Stimulated activated CD4-positive, alpha-beta T cell treated with anti-CD3 and anti-CD28 coated beads, Interleukin-12 subunit alpha, Interleukin-12 subunit beta, amount 100 ng/mL, for 48 hours (primary cell): ENCODE measurements around the gene FGF1.

Source experiments
- DNase-seq, 3 donors: peaks; one replicate each; pipeline ENCODE4 v3.0.0-alpha.2; 2020; ENCODE audit warnings: low read depth in 2 of 3, low spot score in 1 of 3

Gene FGF1

GRCh38 chr5:142685418-142686209 is at the start of gene FGF1:
Gene FGF1 (minus strand): TSS chr5:142686090. CDS start chr5:142614127, 71,963 bp downstream.
- no peak for DNase-seq

DNA sequence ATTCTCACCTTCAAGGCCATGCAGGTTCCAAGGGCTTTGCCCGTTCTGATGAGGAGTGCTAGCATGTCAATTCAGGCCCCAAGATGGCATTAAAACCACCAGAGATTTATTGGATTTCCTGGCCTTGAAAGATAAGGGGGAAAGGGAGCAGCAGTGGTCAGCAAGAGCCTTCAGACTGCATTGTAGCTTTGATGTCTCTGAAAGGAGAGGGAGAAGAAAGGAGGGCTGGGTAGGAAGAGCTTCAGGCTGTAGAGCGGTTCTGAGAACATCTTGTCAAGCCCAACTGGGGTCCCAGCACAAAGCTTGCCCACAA is 41.8 kb upstream of the FGF1 start:
- no peak for DNase-seq

GRCh38 chr5:142726188-142726731 is 40.4 kb upstream of the FGF1 start:
- DNase-seq = no peak

DNA sequence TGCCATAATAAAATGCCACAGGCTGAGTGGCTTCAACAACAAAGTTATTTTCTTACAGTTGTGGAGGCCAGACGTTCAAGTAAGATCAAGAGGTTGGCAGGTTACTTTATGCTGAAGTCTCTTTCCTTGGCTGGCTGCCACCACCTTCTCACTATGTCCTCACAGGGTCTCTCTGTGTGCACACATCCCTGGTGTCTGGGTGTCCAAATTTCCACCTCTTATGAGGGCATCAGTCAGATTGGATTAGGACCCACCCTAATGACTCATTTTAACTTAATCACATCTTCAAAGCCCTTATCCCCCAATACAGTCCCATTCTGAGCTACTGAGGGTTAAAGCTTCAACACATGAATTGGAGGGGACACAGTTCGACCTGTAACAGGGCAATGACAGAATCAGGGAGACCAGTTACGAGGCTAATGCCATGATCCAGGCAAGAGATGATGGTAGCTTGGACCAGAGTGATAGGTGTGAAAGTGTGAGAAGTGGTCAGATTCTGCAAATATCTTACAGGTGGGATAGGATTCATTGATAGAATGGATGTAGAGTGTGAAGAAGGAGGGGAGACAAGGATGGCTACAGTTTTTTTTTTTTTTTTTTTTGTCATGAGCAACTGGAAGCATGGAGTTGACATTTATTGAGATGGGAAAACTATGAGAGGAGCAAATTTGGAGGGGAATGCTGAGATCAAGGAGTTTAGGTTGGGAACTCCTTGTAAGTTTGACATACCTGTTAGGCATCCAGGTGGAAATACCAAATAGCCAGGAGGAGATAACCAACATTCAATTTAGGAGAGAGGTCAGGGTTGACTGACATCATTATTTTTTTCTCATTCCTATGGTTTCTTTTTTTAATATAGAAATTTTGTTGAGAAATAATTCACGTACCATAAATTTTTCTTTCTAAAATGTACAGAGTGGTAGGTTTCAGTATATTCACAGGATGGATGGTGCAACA is 39.6 kb upstream of the FGF1 start:
- DNase-seq = no peak

- no peak for DNase-seq
Measured at GRCh38 chr5:142724821-142725220, 38.9 kb upstream of the FGF1 start.

DNA sequence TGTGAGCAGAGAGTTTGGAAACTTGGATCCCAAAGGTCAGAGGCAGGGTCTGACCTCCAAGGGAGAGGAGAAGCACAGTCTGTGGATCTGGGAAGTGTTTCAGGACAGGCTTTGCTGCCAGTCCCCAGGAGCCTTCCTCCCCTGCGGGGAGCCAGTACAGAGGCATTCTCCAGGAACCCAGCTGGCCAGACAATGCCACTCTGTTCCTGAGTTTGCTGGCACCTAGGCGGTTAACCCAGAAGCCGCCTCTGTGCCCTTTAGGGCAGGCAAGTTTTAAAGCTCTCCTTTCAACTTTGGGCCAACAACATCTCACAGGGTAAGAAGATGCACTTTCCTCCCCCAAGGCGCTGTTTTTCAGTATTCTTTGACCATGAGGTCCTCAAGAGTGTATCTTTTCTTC is 37.0 kb upstream of the FGF1 start:
- DNase-seq = no peak

- no peak for DNase-seq
Measured at GRCh38 chr5:142722146-142722545, 36.3 kb upstream of the FGF1 start.

DNA sequence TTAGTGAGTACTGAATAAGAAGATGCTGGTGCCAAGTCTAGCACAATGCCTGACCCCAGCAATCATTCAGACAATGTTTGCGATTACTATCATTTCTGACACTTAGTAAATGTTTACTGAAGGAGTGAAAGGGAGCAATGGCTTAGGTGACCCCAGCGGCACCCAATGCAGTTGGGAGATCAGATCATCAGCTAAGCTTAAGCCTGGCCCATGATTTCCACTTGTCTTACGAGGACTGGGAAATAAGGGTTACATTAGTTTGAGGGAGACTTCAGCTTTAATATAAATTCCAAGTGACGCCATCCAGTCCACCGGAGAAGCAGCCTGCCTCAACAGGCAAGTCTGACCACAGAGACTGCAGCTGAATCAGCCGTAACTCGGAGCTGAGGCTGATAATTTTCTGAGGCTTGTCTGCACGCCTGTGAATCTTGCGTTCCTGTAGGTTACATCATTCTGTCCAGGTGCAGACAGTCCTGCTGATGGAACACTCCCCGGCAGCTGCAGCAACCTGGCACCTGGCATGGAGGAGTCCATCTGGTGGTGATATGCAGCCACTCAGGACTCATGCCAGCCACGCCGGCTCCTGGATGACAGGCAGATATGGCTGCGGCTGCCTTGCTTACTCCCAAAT is 34.9 kb upstream of the FGF1 start:
- DNase-seq = no peak

- no peak for DNase-seq
Measured at GRCh38 chr5:142719836-142720370, 34.0 kb upstream of the FGF1 start.

DNA sequence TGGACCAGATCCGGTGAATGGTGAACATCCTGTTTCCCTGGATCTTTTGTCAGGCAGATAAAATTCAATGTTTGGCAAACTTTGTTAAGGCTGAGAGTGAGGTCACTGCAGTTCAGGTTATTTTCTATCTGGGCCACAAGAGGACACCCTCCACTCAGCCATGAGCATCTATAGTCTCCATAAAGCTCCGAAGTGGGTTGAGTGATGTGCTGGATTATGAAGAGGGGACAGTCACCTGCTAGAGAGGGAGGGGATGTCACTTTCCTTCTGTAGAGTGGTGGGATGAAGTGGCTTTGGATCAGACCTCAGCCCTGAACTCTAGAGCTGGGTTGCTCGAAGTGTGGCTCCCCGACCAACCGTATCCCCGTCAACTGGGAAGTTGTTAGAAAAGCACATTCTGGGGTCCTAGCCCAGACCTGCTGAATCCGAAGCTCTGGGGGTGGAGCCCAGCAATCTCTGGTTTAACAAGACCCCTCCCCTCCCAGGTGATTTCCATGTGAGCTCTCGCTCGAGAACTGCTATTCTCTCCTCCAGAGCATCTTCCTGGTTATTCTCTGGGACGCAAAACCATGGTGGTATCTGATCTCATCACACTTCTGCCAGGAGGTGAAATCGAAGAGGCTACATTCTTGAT is 31.8 kb upstream of the FGF1 start:
- DNase-seq = no peak

DNA sequence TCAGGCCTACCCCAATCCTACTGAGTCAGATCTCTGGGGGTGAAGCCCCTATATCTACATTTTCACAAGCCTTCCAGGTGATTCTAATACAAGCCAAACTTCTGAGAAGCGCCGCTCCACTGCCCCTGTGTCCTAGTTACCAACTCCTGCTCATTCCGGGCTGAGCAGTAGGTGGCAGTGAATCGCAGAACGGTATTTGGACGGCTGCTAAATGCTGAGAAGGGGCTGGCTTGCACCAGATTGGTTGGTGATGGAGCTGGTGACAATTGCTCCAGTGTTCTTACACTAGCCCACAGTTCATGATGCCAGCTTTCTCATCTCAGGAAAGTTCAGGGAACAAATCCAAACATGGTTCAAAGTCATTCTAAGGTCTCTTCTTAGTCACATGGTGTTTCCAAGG is 31.1 kb upstream of the FGF1 start:
- DNase-seq = peak; percentile 15 to 18 (median 16)

DNA sequence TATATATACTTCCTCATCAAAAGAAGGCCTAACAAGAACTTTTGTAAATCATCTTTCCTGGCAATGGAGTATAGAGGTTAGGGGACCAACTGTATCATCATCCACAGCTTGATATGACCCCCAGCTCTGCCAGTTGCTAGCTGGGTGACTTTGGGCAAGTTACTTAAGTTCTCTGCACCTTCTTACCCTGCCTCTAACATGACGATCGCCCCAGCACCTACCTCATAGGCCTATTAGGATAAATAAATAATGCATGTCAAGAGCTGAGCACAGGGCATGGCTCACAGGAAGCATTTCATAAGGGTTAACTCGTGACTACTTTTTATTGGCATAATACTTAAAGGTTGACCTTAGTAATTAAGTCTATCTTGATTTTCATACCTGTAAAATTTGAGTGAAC is 29.4 kb upstream of the FGF1 start:
- no peak for DNase-seq

DNA sequence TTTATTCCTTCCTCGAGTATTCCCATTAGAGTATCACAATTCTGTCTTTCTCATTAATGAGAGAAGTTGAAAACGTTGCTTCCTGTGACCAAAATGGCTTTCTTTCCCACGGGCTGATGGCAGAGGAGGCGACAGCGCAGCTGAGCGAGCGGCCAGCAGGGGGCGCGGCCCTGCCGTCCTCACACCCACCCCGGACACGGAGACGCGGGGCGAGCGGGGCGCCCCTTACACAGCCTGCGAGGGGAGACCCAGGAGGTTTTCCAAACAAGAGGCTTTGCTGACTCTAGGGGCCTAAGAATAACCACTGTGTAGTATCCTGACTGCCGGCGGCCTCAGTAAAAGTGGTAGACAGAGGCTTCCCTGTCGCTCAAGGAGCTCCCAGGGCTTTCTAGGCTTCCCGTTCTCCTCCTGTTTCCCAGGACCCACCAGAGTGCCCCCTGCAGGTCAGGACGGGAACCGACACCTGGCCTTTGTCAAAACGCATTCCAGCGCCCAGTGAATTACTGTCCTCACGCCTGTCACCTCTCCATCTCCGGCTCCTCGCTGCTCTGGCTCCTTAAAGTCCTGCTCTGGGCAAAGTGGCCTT is 27.3 kb upstream of the FGF1 start:
- peak; percentile 78 to 89 (median 84) for DNase-seq

GRCh38 chr5:142703153-142703552 is 17.3 kb upstream of the FGF1 start:
- no peak for DNase-seq

- no peak for DNase-seq
Measured at GRCh38 chr5:142701673-142702311, 15.9 kb upstream of the FGF1 start.

DNA sequence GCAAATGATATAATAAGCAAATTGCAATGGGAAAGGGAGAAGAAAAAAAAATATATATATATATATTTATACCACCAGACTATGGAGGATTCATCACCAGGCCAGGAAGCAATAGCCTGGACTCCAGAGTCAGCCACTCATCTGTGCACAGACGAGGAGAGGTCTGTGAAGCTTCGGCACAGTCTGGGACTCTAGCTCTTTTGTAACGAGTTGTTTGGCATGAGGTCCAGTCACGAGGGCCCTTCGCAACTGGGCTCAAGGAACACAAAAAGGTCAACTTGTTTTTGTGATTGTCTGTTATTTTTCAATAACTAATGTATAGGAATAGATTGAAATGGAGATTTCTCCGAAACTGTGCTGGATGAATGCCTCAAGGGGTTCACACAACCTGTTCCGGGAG is 14.7 kb upstream of the FGF1 start:
- DNase-seq = no peak

DNA sequence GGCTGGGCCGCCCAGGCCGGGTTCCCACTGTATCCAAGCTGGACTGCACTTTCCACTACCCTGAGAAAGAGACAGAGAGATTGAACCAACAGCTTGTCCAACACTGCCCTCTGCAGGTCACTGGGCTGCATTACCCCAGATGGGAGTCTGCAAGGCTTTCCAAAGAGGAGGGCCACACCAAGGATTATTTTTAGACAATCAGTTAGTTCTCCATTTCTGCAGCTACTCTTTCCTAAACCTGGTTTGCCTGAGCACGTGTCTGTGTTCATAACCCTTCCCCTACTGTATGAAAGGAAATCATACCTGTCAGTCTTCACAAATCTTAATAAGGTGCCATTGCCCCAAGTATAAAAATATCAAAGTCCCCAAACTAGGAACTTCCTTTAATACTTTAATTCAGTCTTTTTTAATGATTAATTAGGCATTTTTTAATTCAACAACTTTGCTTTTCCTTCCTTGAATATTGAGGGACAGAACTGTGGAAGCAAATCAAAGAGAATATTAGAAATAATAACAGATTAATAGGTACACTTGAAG is 13.4 kb upstream of the FGF1 start:
- peak; percentile 64 to 81 (median 64) for DNase-seq

- no peak for DNase-seq
Measured at GRCh38 chr5:142698447-142699183, 12.7 kb upstream of the FGF1 start.
